ENCODE results near the gene ST3GAL6. TPM values are rescaled to one million over a fixed set of nuclear protein-coding genes. Genes with fewer than 3 reads are reported as not detected.
A peak's percentile ranks its signal among the peaks of the same experiment; 100 is the strongest.

Gene ST3GAL6
- total RNA-seq, 4 donors from 2014 or later, result 3.9 to 5.3 (median 4.4) TPM

- no peak for TF ChIP-seq POLR2A (IDR thresholded peaks at IDR 0.05)
- TF ChIP-seq CTCF (IDR thresholded peaks at IDR 0.05), result no peak
- peak overlapping the region; percentile 70 to 88 (median 84) for H3K4me3 ChIP-seq
- H3K27me3 ChIP-seq, result peaks cover 0 to 13% (median 0%) of the 10 kb centered on the region in 4 donors
- intact Hi-C loops (cut with DNase I), result no loop called here
- no peaks in the 10 kb centered on the region for H3K36me3 ChIP-seq
- H3K9me3 ChIP-seq, result no peaks in the 10 kb centered on the region
- DNase-seq, result no peak
- WGBS, 2 donors, result 0 to 3% methylated on average over 18 to 22 of the region's 44 CpGs
- peak overlapping the region; percentile 74 to 83 (median 75) for H3K27ac ChIP-seq
- peaks cover 0 to 26% (median 6%) of the 10 kb centered on the region in 3 donors for H3K4me1 ChIP-seq
Observed at GRCh38 chr3:98733053-98733811, 29.9 kb upstream of the ST3GAL6 start.

- Histone ChIP-seq H3K4me3 (peak overlapping the region; percentile 70 to 88 (median 84)), H3K9me3 (no peaks in the 10 kb centered on the region), H3K27ac (peak overlapping the region in 2 of 4 donors; percentile 74 to 83), H3K4me1 (peaks cover 0 to 26% (median 6%) of the 10 kb centered on the region in 3 donors), H3K27me3 (peaks cover 0 to 13% (median 0%) of the 10 kb centered on the region in 4 donors), H3K36me3 (no peaks in the 10 kb centered on the region)
- DNase-seq, result no peak
- intact Hi-C loops (cut with DNase I), result no loop called here
- TF ChIP-seq CTCF (IDR thresholded peaks at IDR 0.05) (no peak), POLR2A (IDR thresholded peaks at IDR 0.05) (no peak)
- WGBS, 2 donors, result 6 to 15% methylated on average over 15 of the region's 15 CpGs
Observed at GRCh38 chr3:98733812-98734281, 29.3 kb upstream of the ST3GAL6 start.

GRCh38 chr3:98734306-98734705 is 28.8 kb upstream of the ST3GAL6 start:
- 54 to 56% methylated on average over 4 of the region's 4 CpGs for WGBS, 2 donors
- H3K27me3 ChIP-seq, result peaks cover 0 to 13% (median 0%) of the 10 kb centered on the region in 4 donors
- H3K36me3 ChIP-seq, result no peaks in the 10 kb centered on the region
- no peak overlapping the region for H3K27ac ChIP-seq
- peak overlapping the region in 3 of 4 donors; percentile 70 to 88 (median 81) for H3K4me3 ChIP-seq
- no peaks in the 10 kb centered on the region for H3K9me3 ChIP-seq
- TF ChIP-seq CTCF (IDR thresholded peaks at IDR 0.05) (no peak), POLR2A (IDR thresholded peaks at IDR 0.05) (no peak)
- DNase-seq, result no peak
- H3K4me1 ChIP-seq, result peaks cover 0 to 26% (median 6%) of the 10 kb centered on the region in 3 donors
- intact Hi-C loops (cut with DNase I), result no loop called here

GRCh38 chr3:98734735-98735134 is 28.4 kb upstream of the ST3GAL6 start:
- no peaks in the 10 kb centered on the region for H3K9me3 ChIP-seq
- intact Hi-C loops (cut with DNase I), result no loop called here
- peaks cover 0 to 13% (median 0%) of the 10 kb centered on the region in 4 donors for H3K27me3 ChIP-seq
- TF ChIP-seq POLR2A (IDR thresholded peaks at IDR 0.05) (no peak), CTCF (IDR thresholded peaks at IDR 0.05) (no peak)
- peaks cover 0 to 26% (median 6%) of the 10 kb centered on the region in 3 donors for H3K4me1 ChIP-seq
- no peaks in the 10 kb centered on the region for H3K36me3 ChIP-seq
- no peak overlapping the region for H3K4me3 ChIP-seq
- DNase-seq, result no peak
- H3K27ac ChIP-seq, result no peak overlapping the region
- WGBS, 2 donors, result 82 to 87% methylated on average over 4 of the region's 4 CpGs

GRCh38 chr3:98735296-98735695 is 27.8 kb upstream of the ST3GAL6 start:
- H3K27me3 ChIP-seq, result peaks cover 0 to 13% (median 0%) of the 10 kb centered on the region in 4 donors
- no peaks in the 10 kb centered on the region for H3K9me3 ChIP-seq
- H3K4me3 ChIP-seq, result no peak overlapping the region
- intact Hi-C loops (cut with DNase I), result no loop called here
- no peak for DNase-seq
- H3K36me3 ChIP-seq, result no peaks in the 10 kb centered on the region
- no peak overlapping the region for H3K27ac ChIP-seq
- H3K4me1 ChIP-seq, result peaks cover 0 to 26% (median 6%) of the 10 kb centered on the region in 3 donors
- TF ChIP-seq CTCF (IDR thresholded peaks at IDR 0.05) (no peak), POLR2A (IDR thresholded peaks at IDR 0.05) (no peak)
- 95 to 100% methylated on average over 2 of the region's 2 CpGs for WGBS, 2 donors
